ENCODE results near the gene SLC18A2.
"Not testable (repeated sequence)": the region's sequence is repeated elsewhere in the genome, so short reads cannot be mapped to it uniquely, and the experiment has no call there.

DNA sequence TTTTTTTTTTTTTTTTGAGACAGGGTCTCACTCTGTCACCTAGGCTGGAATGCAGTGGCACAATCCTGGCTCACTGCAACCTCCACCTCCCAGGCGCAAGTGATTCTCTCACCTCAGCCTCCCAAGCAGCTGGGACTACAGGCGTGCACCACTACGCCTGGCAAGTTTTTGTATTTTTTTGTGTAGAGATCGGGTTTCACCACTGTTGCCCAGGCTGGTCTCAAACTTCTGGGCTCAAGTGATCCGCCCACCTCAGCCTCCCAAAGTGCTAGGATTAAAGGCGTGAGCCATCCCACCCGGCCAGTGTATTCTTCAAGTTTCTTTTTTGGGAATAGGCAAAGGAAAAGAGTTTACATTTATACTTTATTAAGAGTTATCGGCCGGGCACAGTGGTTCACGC, 50.0 kb downstream of the SLC18A2 start:
- not testable (repeated sequence) for TF ChIP-seq ZNF274 (IDR thresholded peaks at IDR 0.05; ENCODE audit: low read depth, low read length); SUZ12 (IDR thresholded peaks at IDR 0.05; ENCODE audit: extremely low read depth, insufficient read depth, insufficient read length)
